GM18870 (cell line): ENCODE measurements around the gene OR6K3.
"Not testable (repeated sequence)": the region's sequence is repeated elsewhere in the genome, so short reads cannot be mapped to it uniquely, and the experiment has no call there.

Experiments
- ATAC-seq: cut with Tn5 transposase; IDR thresholded peaks from one replicate; pipeline ENCODE4 v1.9.1; 2021; ENCODE audit warnings: moderate library complexity; ENCODE audit not compliant: unreplicated experiment

OR6K3 gene

GRCh38 chr1:158720620-158721019 lies at the start of gene OR6K3:
TSS of gene OR6K3 (minus strand) at chr1:158720720. CDS start at chr1:158718115, 2,605 bp downstream.
- no peak for ATAC-seq

- no peak for ATAC-seq
Measured at GRCh38 chr1:158754420-158754819, 33.9 kb upstream of the OR6K3 start, which contains the start of gene OR6K6. TSS of gene OR6K6 (plus strand) at chr1:158754720. CDS start at chr1:158754888, 168 bp downstream.

- no peak for ATAC-seq
Measured at GRCh38 chr1:158752155-158752712, 31.7 kb upstream of the OR6K3 start.

- no peak for ATAC-seq
Measured at GRCh38 chr1:158735848-158736247, 15.3 kb upstream of the OR6K3 start.

GRCh38 chr1:158732524-158732923 lies 12.0 kb upstream of the OR6K3 start:
- no peak for ATAC-seq

GRCh38 chr1:158731707-158732106 lies 11.2 kb upstream of the OR6K3 start:
- ATAC-seq, result no peak

- no peak for ATAC-seq
Measured at GRCh38 chr1:158730453-158730852, 9.9 kb upstream of the OR6K3 start.

- ATAC-seq, result no peak
Measured at GRCh38 chr1:158728510-158729225, 8.1 kb upstream of the OR6K3 start.

- no peak for ATAC-seq
Measured at GRCh38 chr1:158724442-158724841, 3.9 kb upstream of the OR6K3 start.

- ATAC-seq, result no peak
Measured at GRCh38 chr1:158719664-158720063, 856 bp downstream of the OR6K3 start.

GRCh38 chr1:158717344-158717743 lies 3.2 kb downstream of the OR6K3 start:
- ATAC-seq, result no peak

- ATAC-seq, result peak; percentile 58
Measured at GRCh38 chr1:158716335-158716734, 4.2 kb downstream of the OR6K3 start.

GRCh38 chr1:158714754-158715153 lies 5.8 kb downstream of the OR6K3 start:
- ATAC-seq, result no peak

- ATAC-seq, result no peak
Measured at GRCh38 chr1:158711098-158711497, 9.4 kb downstream of the OR6K3 start.

GRCh38 chr1:158706096-158706495 lies 14.4 kb downstream of the OR6K3 start:
- no peak for ATAC-seq

GRCh38 chr1:158700552-158700951 lies 20.0 kb downstream of the OR6K3 start, which contains the start of gene OR6K2:
TSS of gene OR6K2 (minus strand) at chr1:158700652. CDS start at chr1:158700652, 0 bp downstream.
- no peak for ATAC-seq

- no peak for ATAC-seq
Measured at GRCh38 chr1:158694596-158694995, 25.9 kb downstream of the OR6K3 start.

- ATAC-seq, result no peak
Measured at GRCh38 chr1:158692356-158692755, 28.2 kb downstream of the OR6K3 start.

GRCh38 chr1:158691907-158692306 lies 28.6 kb downstream of the OR6K3 start:
- no peak for ATAC-seq

GRCh38 chr1:158691149-158691548 lies 29.4 kb downstream of the OR6K3 start:
- ATAC-seq, result not testable (repeated sequence)

GRCh38 chr1:158689875-158690274 lies 30.6 kb downstream of the OR6K3 start:
- no peak for ATAC-seq

- no peak for ATAC-seq
Measured at GRCh38 chr1:158689110-158689509, 31.4 kb downstream of the OR6K3 start.
